Activated T-helper 2 cell treated with anti-CD3 and anti-CD28 coated beads, Interferon-gamma antibody, Interleukin-2, Interleukin-4, amounts not matched to agents 10 μg/mL and 5 μg/mL and 100 μg/mL, durations not matched to agents 14 hours and 24 hours and 36 hours (primary cell): ENCODE measurements around the gene GPR78. TPM values are rescaled to one million over a fixed set of nuclear protein-coding genes. Genes with fewer than 3 reads are reported as not detected.

Experiments
- DNase-seq: peaks from one replicate; pipeline ENCODE4 v3.0.0; 2021; ENCODE audit warnings: low spot score
- H3K27ac Mint-ChIP-seq: one replicate; pipeline ENCODE4 v1.8.0; 2021; ENCODE audit warnings: mixed read lengths
- H3K27me3 Mint-ChIP-seq: one replicate; pipeline ENCODE4 v1.8.0; 2021; ENCODE audit warnings: low read depth, mixed read lengths
- H3K36me3 Mint-ChIP-seq: one replicate; pipeline ENCODE4 v1.8.0; 2021; ENCODE audit warnings: low read depth, mixed read lengths
- H3K4me1 Mint-ChIP-seq: one replicate; pipeline ENCODE4 v1.8.0; 2021; ENCODE audit warnings: low read depth, mixed read lengths
- H3K4me3 Mint-ChIP-seq: one replicate; pipeline ENCODE4 v1.8.0; 2021; ENCODE audit warnings: low read depth, mild to moderate bottlenecking, moderate library complexity, mixed read lengths
- H3K9me3 Mint-ChIP-seq: one replicate; pipeline ENCODE4 v1.8.0; 2021; ENCODE audit warnings: mixed read lengths
- intact Hi-C: fragments of 100-400 bp; cut with micrococcal nuclease; formaldehyde crosslinking; loops from one replicate; pipeline ENCODE4 v1.15.1; 2023
- total RNA-seq: library from RNA; stranded (reverse); gene quantifications from 2 replicates; pipeline ENCODE4 v1.2.3, GENCODE V29; 2022

The GPR78 gene
- total RNA-seq, 1 donor from 2014 or later = not detected

- Mint-ChIP-seq H3K4me3 (no peak overlapping the region), H3K36me3 (no peaks in the 10 kb centered on the region), H3K4me1 (no peaks in the 10 kb centered on the region), H3K9me3 (no peaks in the 10 kb centered on the region), H3K27me3 (peaks cover 4% of the 10 kb centered on the region), H3K27ac (no peak overlapping the region)
- intact Hi-C loops = no loop called here
- DNase-seq = no peak
These were observed 1.5 kb upstream of the GPR78 start for GRCh38 chr4:8578717-8579116.

- Mint-ChIP-seq H3K36me3 (no peaks in the 10 kb centered on the region), H3K27ac (no peak overlapping the region), H3K27me3 (peaks cover 4% of the 10 kb centered on the region), H3K4me3 (no peak overlapping the region), H3K4me1 (no peaks in the 10 kb centered on the region), H3K9me3 (no peaks in the 10 kb centered on the region)
- intact Hi-C loops = no loop called here
- no peak for DNase-seq
These were observed 469 bp upstream of the GPR78 start for GRCh38 chr4:8579526-8580320.

- peaks cover 4% of the 10 kb centered on the region for H3K27me3 Mint-ChIP-seq
- no peaks in the 10 kb centered on the region for H3K9me3 Mint-ChIP-seq
- no peaks in the 10 kb centered on the region for H3K36me3 Mint-ChIP-seq
- no peak overlapping the region for H3K4me3 Mint-ChIP-seq
- H3K27ac Mint-ChIP-seq = no peak overlapping the region
- DNase-seq = no peak
- no peaks in the 10 kb centered on the region for H3K4me1 Mint-ChIP-seq
- intact Hi-C loops = no loop called here
These were observed 1.1 kb downstream of the GPR78 start for GRCh38 chr4:8581094-8581861.

- intact Hi-C loops = no loop called here
These were observed 1.8 kb downstream of the GPR78 start for GRCh38 chr4:8582016-8582415.

GRCh38 chr4:8582436-8582835 lies 2.2 kb downstream of the GPR78 start:
- H3K27ac Mint-ChIP-seq = no peak overlapping the region
- intact Hi-C loops = no loop called here

More at GRCh38 chr4:8582016-8582415, 1.8 kb downstream of the GPR78 start:
- Mint-ChIP-seq H3K4me3 (no peak overlapping the region), H3K36me3 (no peaks in the 10 kb centered on the region), H3K27me3 (peaks cover 4% of the 10 kb centered on the region), H3K9me3 (no peaks in the 10 kb centered on the region), H3K27ac (no peak overlapping the region), H3K4me1 (no peaks in the 10 kb centered on the region)
- DNase-seq = no peak

GRCh38 chr4:8582941-8583654 lies 2.9 kb downstream of the GPR78 start:
- Mint-ChIP-seq H3K4me3 (no peak overlapping the region), H3K4me1 (no peaks in the 10 kb centered on the region), H3K27me3 (peaks cover 2% of the 10 kb centered on the region), H3K9me3 (no peaks in the 10 kb centered on the region), H3K36me3 (no peaks in the 10 kb centered on the region), H3K27ac (no peak overlapping the region)
- intact Hi-C loops = no loop called here
- no peak for DNase-seq

More at GRCh38 chr4:8582436-8582835, 2.2 kb downstream of the GPR78 start:
- Mint-ChIP-seq H3K27me3 (peaks cover 4% of the 10 kb centered on the region), H3K36me3 (no peaks in the 10 kb centered on the region), H3K4me1 (no peaks in the 10 kb centered on the region), H3K4me3 (no peak overlapping the region), H3K9me3 (no peaks in the 10 kb centered on the region)
- no peak for DNase-seq

- Mint-ChIP-seq H3K4me3 (no peak overlapping the region), H3K36me3 (no peaks in the 10 kb centered on the region)
- intact Hi-C loops = no loop called here
These were observed 3.4 kb downstream of the GPR78 start for GRCh38 chr4:8583655-8584025.

GRCh38 chr4:8585186-8585585 lies 5.0 kb downstream of the GPR78 start:
- Mint-ChIP-seq H3K27ac (no peak overlapping the region), H3K27me3 (no peaks in the 10 kb centered on the region), H3K4me1 (no peaks in the 10 kb centered on the region), H3K4me3 (no peak overlapping the region), H3K36me3 (no peaks in the 10 kb centered on the region), H3K9me3 (no peaks in the 10 kb centered on the region)
- no peak for DNase-seq
- intact Hi-C loops = no loop called here

More at GRCh38 chr4:8583655-8584025, 3.4 kb downstream of the GPR78 start:
- DNase-seq = no peak
- Mint-ChIP-seq H3K4me1 (no peaks in the 10 kb centered on the region), H3K27ac (no peak overlapping the region), H3K27me3 (peaks cover 2% of the 10 kb centered on the region), H3K9me3 (no peaks in the 10 kb centered on the region)

- Mint-ChIP-seq H3K9me3 (no peaks in the 10 kb centered on the region), H3K27me3 (no peaks in the 10 kb centered on the region), H3K36me3 (no peaks in the 10 kb centered on the region), H3K4me3 (no peak overlapping the region), H3K27ac (no peak overlapping the region), H3K4me1 (no peaks in the 10 kb centered on the region)
- DNase-seq = no peak
- intact Hi-C loops = no loop called here
These were observed 5.6 kb downstream of the GPR78 start for GRCh38 chr4:8585721-8586212.

- H3K36me3 Mint-ChIP-seq = no peaks in the 10 kb centered on the region
- no peaks in the 10 kb centered on the region for H3K27me3 Mint-ChIP-seq
- no peaks in the 10 kb centered on the region for H3K4me1 Mint-ChIP-seq
- intact Hi-C loops = no loop called here
- no peaks in the 10 kb centered on the region for H3K9me3 Mint-ChIP-seq
- no peak overlapping the region for H3K27ac Mint-ChIP-seq
- no peak overlapping the region for H3K4me3 Mint-ChIP-seq
- no peak for DNase-seq
These were observed 6.1 kb downstream of the GPR78 start for GRCh38 chr4:8586246-8586645.

- H3K4me3 Mint-ChIP-seq = no peak overlapping the region
- no peaks in the 10 kb centered on the region for H3K4me1 Mint-ChIP-seq
- no peak overlapping the region for H3K27ac Mint-ChIP-seq
- peaks cover 6% of the 10 kb centered on the region for H3K27me3 Mint-ChIP-seq
- no peaks in the 10 kb centered on the region for H3K9me3 Mint-ChIP-seq
- no peaks in the 10 kb centered on the region for H3K36me3 Mint-ChIP-seq
- no peak for DNase-seq
- intact Hi-C loops = no loop called here
These were observed 6.7 kb downstream of the GPR78 start for GRCh38 chr4:8586671-8587468.

GRCh38 chr4:8587469-8588195 lies 7.4 kb downstream of the GPR78 start:
- Mint-ChIP-seq H3K4me1 (no peaks in the 10 kb centered on the region), H3K36me3 (no peaks in the 10 kb centered on the region), H3K27ac (no peak overlapping the region), H3K9me3 (no peaks in the 10 kb centered on the region), H3K4me3 (no peak overlapping the region), H3K27me3 (peaks cover 6% of the 10 kb centered on the region)
- intact Hi-C loops = no loop called here
- no peak for DNase-seq
